Measurements from ENCODE around the gene SLC1A2. TPM values are rescaled to one million over a fixed set of nuclear protein-coding genes. Genes with fewer than 3 reads are reported as not detected.

Gene SLC1A2
- total and polyA plus RNA-seq, 2 donors (not counting 1 experiment from before 2014, with no cell fraction given), result 1.2 to 7.6 TPM

DNA sequence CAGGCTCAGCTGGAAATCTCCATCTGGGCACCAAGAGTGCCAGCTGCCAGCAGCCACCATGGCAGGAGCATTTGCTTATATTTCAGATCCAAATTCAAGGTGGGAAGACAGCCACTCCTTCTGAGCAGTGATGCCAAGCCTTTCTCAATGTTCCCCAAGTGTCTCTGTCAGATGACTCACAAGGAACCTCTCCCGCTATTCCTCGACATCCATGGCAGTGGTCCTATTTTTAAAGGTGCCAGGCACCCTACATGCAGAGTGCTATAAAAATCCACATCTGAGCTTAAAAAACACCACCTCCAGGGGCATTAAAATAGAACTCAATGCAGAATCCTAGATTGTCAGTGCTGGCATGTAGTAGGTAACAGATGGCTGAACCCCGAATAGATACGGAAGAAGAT is 112.1 kb downstream of the SLC1A2 start:
- no peak overlapping the region for H3K4me2 ChIP-seq (ENCODE audit: extremely low read depth, insufficient read depth, low read length)
- H3K79me2 ChIP-seq (ENCODE audit: control insufficient read depth, insufficient read depth, low read length), result no peaks in the 10 kb centered on the region
- H3K27me3 ChIP-seq (ENCODE audit: control insufficient read depth, insufficient read depth, low read length), result no peaks in the 10 kb centered on the region
- H3K4me3 ChIP-seq (replicated peaks in 1 of 4; ENCODE audit: control extremely low read depth in 1 of 4, insufficient read depth in 1 of 4, low read depth in 3 of 4, low read length in 4 of 4), result no peak overlapping the region
- no peak overlapping the region for H2AFZ ChIP-seq (ENCODE audit: low read length)
- H3K36me3 ChIP-seq (ENCODE audit: control insufficient read depth, insufficient read depth, low read length), result no peaks in the 10 kb centered on the region
- H3K4me1 ChIP-seq (ENCODE audit: control insufficient read depth, extremely low read depth, insufficient read depth, low read length), result peaks cover 17% of the 10 kb centered on the region
- H3K9me3 ChIP-seq (ENCODE audit: control insufficient read depth, insufficient read depth, low read depth, low read length), result no peaks in the 10 kb centered on the region
- no peak overlapping the region for H3K9ac ChIP-seq (ENCODE audit: insufficient read depth, low read length)
- H3K27ac ChIP-seq (ENCODE audit: insufficient read depth, low read length), result no peak overlapping the region
- DNase-seq (ENCODE audit: low read depth in 2 of 2), result no peak
- TF ChIP-seq CTCF (conservative IDR thresholded peaks at IDR 0.05 in 1 of 2, IDR thresholded peaks at IDR 0.05 in 1 of 2; ENCODE audit: low read depth in 1 of 2, low read length in 2 of 2) (no peak), EZH2 (IDR thresholded peaks at IDR 0.05; ENCODE audit: low read length, missing control alignments) (no peak)
- no peaks in the 10 kb centered on the region for H4K20me1 ChIP-seq (ENCODE audit: control insufficient read depth, extremely low read depth, insufficient read depth, low read length)

DNA sequence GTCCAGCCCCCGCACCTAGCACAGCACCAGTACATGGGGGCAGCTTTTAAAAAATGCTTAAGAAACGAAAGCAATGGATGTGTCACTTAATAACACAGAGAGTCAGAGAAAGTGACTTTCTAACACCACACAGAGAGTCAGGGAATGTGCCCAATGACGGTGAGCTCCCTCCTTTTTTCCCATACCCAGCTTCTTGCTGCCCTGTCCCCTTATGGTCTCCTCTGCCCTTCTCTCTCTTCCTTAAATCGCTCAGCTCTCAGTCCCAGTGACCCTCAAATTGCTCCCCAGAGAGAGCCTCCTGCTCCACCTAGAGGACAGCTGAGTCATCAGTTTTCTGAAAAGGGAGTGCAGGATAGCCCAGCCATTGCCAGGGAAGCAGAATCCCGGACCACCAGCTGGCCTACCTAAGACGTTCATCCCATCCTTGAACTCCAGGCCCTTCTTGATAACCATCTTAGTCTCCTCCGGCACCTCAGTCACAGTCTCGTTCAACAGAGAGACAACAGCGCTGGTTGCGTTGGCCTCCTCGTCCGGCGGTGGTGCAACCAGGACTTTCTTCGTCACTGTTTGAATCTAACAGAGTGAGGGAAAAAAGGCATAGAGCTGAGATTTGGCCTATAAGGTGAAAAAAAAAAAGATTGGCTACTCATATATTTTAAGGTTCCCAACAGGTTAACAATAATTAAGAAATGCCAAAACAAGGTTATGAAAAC is 113.5 kb downstream of the SLC1A2 start:
- H3K4me3 ChIP-seq (replicated peaks in 1 of 4; ENCODE audit: control extremely low read depth in 1 of 4, insufficient read depth in 1 of 4, low read depth in 3 of 4, low read length in 4 of 4), result no peak overlapping the region
- H3K4me1 ChIP-seq (ENCODE audit: control insufficient read depth, extremely low read depth, insufficient read depth, low read length), result peaks cover 17% of the 10 kb centered on the region
- no peaks in the 10 kb centered on the region for H3K27me3 ChIP-seq (ENCODE audit: control insufficient read depth, insufficient read depth, low read length)
- TF ChIP-seq EZH2 (IDR thresholded peaks at IDR 0.05; ENCODE audit: low read length, missing control alignments) (no peak), CTCF (conservative IDR thresholded peaks at IDR 0.05 in 1 of 2, IDR thresholded peaks at IDR 0.05 in 1 of 2; ENCODE audit: low read depth in 1 of 2, low read length in 2 of 2) (peak; percentile 49 to 75)
- no peaks in the 10 kb centered on the region for H4K20me1 ChIP-seq (ENCODE audit: control insufficient read depth, extremely low read depth, insufficient read depth, low read length)
- no peak overlapping the region for H3K9ac ChIP-seq (ENCODE audit: insufficient read depth, low read length)
- H3K9me3 ChIP-seq (ENCODE audit: control insufficient read depth, insufficient read depth, low read depth, low read length), result no peaks in the 10 kb centered on the region
- no peak overlapping the region for H2AFZ ChIP-seq (ENCODE audit: low read length)
- no peaks in the 10 kb centered on the region for H3K36me3 ChIP-seq (ENCODE audit: control insufficient read depth, insufficient read depth, low read length)
- peak; percentile 48 to 77 for DNase-seq (ENCODE audit: low read depth in 2 of 2)
- H3K79me2 ChIP-seq (ENCODE audit: control insufficient read depth, insufficient read depth, low read length), result no peaks in the 10 kb centered on the region
- no peak overlapping the region for H3K4me2 ChIP-seq (ENCODE audit: extremely low read depth, insufficient read depth, low read length)
- peak overlapping the region; percentile 93 for H3K27ac ChIP-seq (ENCODE audit: insufficient read depth, low read length)

DNA sequence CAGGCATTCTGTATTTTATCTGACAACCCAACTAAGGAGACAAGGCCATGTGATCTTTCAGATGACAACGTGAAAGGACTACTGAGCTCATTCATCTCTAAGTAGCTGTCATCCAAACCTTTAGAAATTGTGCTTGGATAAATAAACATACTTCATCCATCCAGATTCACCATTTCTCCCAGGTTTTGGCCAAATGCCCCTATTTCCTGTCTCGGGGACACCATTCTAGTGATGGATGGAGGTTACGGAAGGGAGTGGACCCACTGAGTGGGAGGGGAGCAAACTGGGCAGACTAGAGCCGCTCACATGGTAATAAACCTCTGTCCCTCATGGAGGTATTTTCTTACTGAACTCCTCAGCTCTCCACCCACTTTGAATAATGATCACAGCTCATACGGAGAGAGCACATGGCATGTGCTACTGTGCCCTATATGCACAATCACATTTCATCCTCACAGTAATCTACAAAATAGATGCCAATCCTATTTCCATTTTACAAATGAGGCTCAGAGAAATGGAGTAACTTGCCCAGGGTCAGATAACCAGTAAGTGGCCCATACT is 114.4 kb downstream of the SLC1A2 start:
- TF ChIP-seq EZH2 (IDR thresholded peaks at IDR 0.05; ENCODE audit: low read length, missing control alignments), result no peak
- TF ChIP-seq CTCF (conservative IDR thresholded peaks at IDR 0.05 in 1 of 2, IDR thresholded peaks at IDR 0.05 in 1 of 2; ENCODE audit: low read depth in 1 of 2, low read length in 2 of 2), result no peak
- no peak overlapping the region for H2AFZ ChIP-seq (ENCODE audit: low read length)
- no peak overlapping the region for H3K4me2 ChIP-seq (ENCODE audit: extremely low read depth, insufficient read depth, low read length)
- peak overlapping the region; percentile 22 for H3K9ac ChIP-seq (ENCODE audit: insufficient read depth, low read length)
- H3K79me2 ChIP-seq (ENCODE audit: control insufficient read depth, insufficient read depth, low read length), result no peaks in the 10 kb centered on the region
- no peak overlapping the region for H3K4me3 ChIP-seq (replicated peaks in 1 of 4; ENCODE audit: control extremely low read depth in 1 of 4, insufficient read depth in 1 of 4, low read depth in 3 of 4, low read length in 4 of 4)
- H3K4me1 ChIP-seq (ENCODE audit: control insufficient read depth, extremely low read depth, insufficient read depth, low read length), result peaks cover 17% of the 10 kb centered on the region
- peak overlapping the region; percentile 93 for H3K27ac ChIP-seq (ENCODE audit: insufficient read depth, low read length)
- no peaks in the 10 kb centered on the region for H3K27me3 ChIP-seq (ENCODE audit: control insufficient read depth, insufficient read depth, low read length)
- DNase-seq (ENCODE audit: low read depth in 2 of 2), result peak; percentile 21 to 60
- no peaks in the 10 kb centered on the region for H3K9me3 ChIP-seq (ENCODE audit: control insufficient read depth, insufficient read depth, low read depth, low read length)
- H4K20me1 ChIP-seq (ENCODE audit: control insufficient read depth, extremely low read depth, insufficient read depth, low read length), result no peaks in the 10 kb centered on the region
- H3K36me3 ChIP-seq (ENCODE audit: control insufficient read depth, insufficient read depth, low read length), result no peaks in the 10 kb centered on the region
